Measurements from ENCODE around the gene PUM1. TPM values are rescaled to one million over a fixed set of nuclear protein-coding genes. Genes with fewer than 3 reads are reported as not detected.
"Not testable (repeated sequence)": the region's sequence is repeated elsewhere in the genome, so short reads cannot be mapped to it uniquely, and the experiment has no call there.

Gene PUM1
- total RNA-seq, 2 experiments from 2014 or later, result 112 to 113 TPM

DNA sequence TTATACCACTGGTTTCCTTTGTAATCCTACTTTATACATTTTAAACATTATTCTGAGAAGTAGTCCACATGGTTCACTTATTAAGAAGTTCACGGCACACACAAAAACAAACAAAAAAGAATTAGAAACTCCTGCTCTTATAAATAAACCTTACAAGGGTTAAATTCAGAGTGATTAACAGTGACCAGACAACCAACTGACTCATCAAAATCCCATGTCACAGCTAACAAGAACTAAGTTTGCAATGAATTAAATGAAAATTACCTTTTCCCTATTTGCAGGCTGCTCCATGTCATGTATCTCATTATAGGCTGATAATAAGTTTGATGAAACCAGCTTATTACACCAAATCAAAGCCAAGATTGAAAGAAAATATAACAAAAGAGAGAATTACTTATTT is 77.5 kb downstream of the PUM1 start:
- H3K27me3 Mint-ChIP-seq, result no peaks in the 10 kb centered on the region
- H3K4me3 Mint-ChIP-seq, result no peak overlapping the region
- CTCF ChIA-PET, result interaction anchor here (1.3 kb wide), 1 partner anchor 8 kb away, joined by 3 read pairs; no protein-coding TSS in a partner anchor
- peaks cover 47% of the 10 kb centered on the region for H3K36me3 Mint-ChIP-seq
- no peaks in the 10 kb centered on the region for H3K9me3 Mint-ChIP-seq (ENCODE audit: low read depth)
- H3K4me1 Mint-ChIP-seq, result peaks cover 38% of the 10 kb centered on the region
- no peak overlapping the region for H3K27ac Mint-ChIP-seq
- ATAC-seq (no peak), DNase-seq (no peak)

DNA sequence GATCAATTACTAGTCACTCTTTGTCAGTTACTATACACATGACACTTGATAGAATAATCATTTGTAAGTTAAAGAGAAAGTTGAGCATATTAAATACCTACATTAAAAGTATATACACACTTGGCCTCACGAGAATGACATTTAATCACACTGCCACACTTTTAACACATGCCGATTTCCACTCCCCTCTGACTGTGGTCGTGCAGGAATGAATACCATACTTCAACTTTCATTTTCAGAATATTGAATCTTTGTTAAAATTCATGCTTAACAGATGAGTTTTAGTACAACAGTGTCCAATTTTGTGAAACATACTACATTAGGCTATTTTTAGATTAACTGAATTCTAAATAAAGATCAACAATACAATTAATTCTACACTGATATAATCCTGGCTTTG is 78.8 kb downstream of the PUM1 start:
- H3K27me3 Mint-ChIP-seq, result no peaks in the 10 kb centered on the region
- CTCF ChIA-PET, result no interaction called here
- no peaks in the 10 kb centered on the region for H3K9me3 Mint-ChIP-seq (ENCODE audit: low read depth)
- peak; percentile 42 for ATAC-seq
- no peak overlapping the region for H3K4me3 Mint-ChIP-seq
- no peak for DNase-seq
- H3K4me1 Mint-ChIP-seq, result peaks cover 41% of the 10 kb centered on the region
- H3K36me3 Mint-ChIP-seq, result peaks cover 48% of the 10 kb centered on the region
- no peak overlapping the region for H3K27ac Mint-ChIP-seq

DNA sequence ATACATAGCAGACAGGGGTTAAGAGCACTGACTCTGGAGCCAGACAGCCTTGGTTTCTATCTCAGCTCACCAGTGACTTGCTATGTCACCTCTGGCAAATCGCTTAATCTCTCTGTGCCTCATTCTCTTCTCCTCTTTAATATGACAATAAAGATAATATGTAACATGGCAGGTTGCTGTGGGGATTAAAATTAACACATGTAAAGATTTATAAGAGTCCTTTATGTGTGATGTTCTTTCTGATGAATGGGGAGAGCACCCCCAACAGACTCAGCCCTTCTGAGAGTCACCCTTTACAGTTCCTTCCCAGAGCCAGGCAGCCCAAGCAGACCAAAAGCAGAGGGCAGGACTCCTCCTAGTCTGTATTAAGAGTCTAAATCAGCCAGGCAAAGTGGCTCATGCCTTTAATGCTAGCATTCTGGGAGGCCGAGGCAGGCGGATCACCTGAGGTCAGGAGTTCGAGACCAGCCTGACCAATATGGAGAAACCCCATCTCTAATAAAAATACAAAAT is 80.5 kb downstream of the PUM1 start:
- Mint-ChIP-seq H3K36me3 (peaks cover 43% of the 10 kb centered on the region), H3K27ac (peak overlapping the region; percentile 54), H3K9me3 (ENCODE audit: low read depth) (no peaks in the 10 kb centered on the region), H3K27me3 (no peaks in the 10 kb centered on the region), H3K4me1 (peaks cover 39% of the 10 kb centered on the region), H3K4me3 (no peak overlapping the region)
- CTCF ChIA-PET, result interaction anchor here (1.1 to 1.3 kb wide), 2 partner anchors 79 to 198 kb away, joined by 3 read pairs; no protein-coding TSS in a partner anchor
- no peak for ATAC-seq
- no peak for DNase-seq

DNA sequence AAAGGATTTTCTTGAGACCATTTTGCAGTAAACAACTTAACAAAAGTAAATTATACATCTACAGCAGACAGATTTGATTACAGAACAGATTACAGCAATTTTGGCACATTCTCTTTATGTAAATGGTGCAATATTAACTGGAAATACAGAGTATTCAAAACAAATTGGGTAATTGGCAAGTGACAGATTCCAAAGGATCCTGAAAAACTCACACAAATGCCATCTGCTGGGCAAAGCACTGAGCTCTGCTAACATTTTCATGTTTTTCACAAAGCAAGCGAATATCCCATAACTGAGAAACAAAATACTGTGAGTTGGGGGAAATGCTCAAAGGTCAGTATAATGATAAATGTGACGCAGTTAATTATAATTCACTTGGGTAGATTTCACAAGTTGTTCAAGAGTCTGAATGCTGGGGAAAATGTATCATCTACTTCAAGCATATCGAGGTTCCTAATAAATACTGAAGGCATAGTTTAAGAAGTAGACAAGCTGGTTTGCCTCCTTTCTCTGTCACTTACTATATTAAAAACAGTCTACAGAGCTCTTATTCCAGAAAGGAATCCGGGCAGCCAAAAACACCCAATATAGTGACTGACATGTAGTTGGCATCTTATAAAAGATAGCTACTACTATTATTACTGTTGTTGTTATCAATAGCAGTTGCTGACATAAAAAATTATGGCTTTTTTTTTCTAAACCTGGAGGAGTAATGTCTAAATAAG is 81.2 kb downstream of the PUM1 start:
- H3K36me3 Mint-ChIP-seq, result peaks cover 45% of the 10 kb centered on the region
- peaks cover 38% of the 10 kb centered on the region for H3K4me1 Mint-ChIP-seq
- ATAC-seq (no peak), DNase-seq (no peak)
- no peaks in the 10 kb centered on the region for H3K27me3 Mint-ChIP-seq
- H3K4me3 Mint-ChIP-seq, result no peak overlapping the region
- no peak overlapping the region for H3K27ac Mint-ChIP-seq
- no peaks in the 10 kb centered on the region for H3K9me3 Mint-ChIP-seq (ENCODE audit: low read depth)
- CTCF ChIA-PET, result interaction anchor here (0.6 to 1.3 kb wide), 4 partner anchors 13 to 279 kb away, joined by 3 to 4 read pairs (median 3); no protein-coding TSS in a partner anchor

DNA sequence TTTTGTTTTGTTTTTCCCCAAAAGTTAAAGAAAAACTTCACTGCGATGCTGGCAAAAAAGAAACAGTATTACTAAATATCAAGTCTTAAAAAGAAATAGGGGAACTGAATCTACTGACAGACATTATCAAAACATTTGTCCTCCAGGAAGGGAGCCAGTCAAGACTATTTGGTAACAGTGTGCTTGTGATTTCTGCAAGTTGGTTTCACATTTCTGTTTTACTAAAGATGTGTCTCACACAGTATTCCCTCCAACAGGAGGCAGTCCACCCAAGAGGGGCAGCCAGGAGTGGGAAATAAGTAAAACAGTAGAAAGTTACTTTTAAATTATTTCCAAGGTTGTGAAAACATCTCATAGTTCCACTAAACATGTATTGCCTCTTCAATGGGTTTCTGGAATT is 82.6 kb downstream of the PUM1 start:
- DNase-seq, result no peak
- Mint-ChIP-seq H3K27me3 (no peaks in the 10 kb centered on the region), H3K4me3 (no peak overlapping the region), H3K27ac (no peak overlapping the region), H3K9me3 (ENCODE audit: low read depth) (no peaks in the 10 kb centered on the region), H3K4me1 (peaks cover 32% of the 10 kb centered on the region), H3K36me3 (peaks cover 48% of the 10 kb centered on the region)
- ATAC-seq, result no peak
- CTCF ChIA-PET, result no interaction called here

DNA sequence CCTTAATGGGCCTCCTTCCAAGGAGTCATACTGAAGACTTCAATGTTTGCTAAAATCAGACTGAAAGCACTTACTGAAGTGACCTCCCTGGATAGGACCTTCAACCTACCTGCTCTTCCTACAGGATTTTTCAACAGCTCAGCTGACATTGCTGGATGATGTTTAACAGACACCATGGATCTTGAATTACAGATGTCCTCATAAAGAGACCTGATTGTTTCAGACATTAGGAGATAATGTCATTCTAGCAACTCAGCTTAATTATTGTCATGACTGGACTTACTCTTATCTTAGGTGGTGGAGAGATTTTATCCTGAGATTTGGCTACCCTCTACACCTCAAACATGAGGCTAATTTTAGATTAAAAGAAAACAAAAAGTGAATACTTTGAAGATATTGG is 83.1 kb downstream of the PUM1 start:
- H3K27me3 Mint-ChIP-seq, result no peaks in the 10 kb centered on the region
- H3K27ac Mint-ChIP-seq, result no peak overlapping the region
- DNase-seq (no peak), ATAC-seq (no peak)
- H3K4me1 Mint-ChIP-seq, result peaks cover 34% of the 10 kb centered on the region
- H3K9me3 Mint-ChIP-seq (ENCODE audit: low read depth), result no peaks in the 10 kb centered on the region
- no peak overlapping the region for H3K4me3 Mint-ChIP-seq
- CTCF ChIA-PET, result no interaction called here
- H3K36me3 Mint-ChIP-seq, result peaks cover 51% of the 10 kb centered on the region

DNA sequence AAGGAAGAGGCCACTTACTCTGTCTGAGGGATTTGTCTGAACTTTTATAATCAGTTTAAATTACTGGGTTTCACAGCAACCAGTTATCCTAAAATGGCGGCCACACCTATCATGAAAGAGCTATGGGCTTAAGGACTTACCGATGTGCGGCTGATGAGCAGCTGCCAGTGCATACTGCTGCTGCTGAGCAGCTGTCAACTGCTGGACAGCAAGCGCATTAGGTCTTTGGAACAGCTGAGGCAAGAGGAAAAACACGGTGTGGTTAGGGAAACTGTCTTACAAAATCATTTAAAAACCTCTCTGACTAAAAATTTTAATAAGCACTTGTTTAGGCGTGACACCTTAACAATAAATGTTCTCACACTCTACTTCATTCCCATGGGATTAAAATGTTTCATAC is 84.3 kb downstream of the PUM1 start:
- Mint-ChIP-seq H3K4me1 (peaks cover 39% of the 10 kb centered on the region), H3K27me3 (no peaks in the 10 kb centered on the region), H3K36me3 (peaks cover 58% of the 10 kb centered on the region), H3K27ac (no peak overlapping the region), H3K4me3 (no peak overlapping the region), H3K9me3 (ENCODE audit: low read depth) (no peaks in the 10 kb centered on the region)
- CTCF ChIA-PET, result interaction anchor here (1.5 kb wide), 1 partner anchor 26 kb away, joined by 3 read pairs; no protein-coding TSS in a partner anchor
- ATAC-seq (no peak), DNase-seq (no peak)

DNA sequence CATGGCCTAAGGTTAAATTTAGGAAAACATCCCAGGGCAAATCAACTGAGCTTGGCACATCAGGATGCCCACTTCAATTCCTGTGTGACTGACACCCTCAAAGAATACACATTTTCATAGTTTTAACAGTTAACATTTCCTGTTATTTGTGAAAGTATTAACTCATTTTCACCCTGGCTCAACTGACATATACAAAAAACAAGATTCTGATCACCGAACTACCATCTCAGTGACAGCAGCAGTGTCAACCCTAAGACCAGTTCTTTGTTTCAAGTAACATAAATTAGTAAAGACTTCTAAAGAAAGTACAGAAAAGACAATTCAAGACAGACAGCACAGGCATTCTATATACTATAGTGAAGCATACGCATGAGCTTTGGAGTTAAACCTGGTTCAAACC is 88.0 kb downstream of the PUM1 start:
- peaks cover 61% of the 10 kb centered on the region for H3K36me3 Mint-ChIP-seq
- peaks cover 32% of the 10 kb centered on the region for H3K4me1 Mint-ChIP-seq
- H3K9me3 Mint-ChIP-seq (ENCODE audit: low read depth), result no peaks in the 10 kb centered on the region
- DNase-seq (no peak), ATAC-seq (peak; percentile 23)
- H3K27ac Mint-ChIP-seq, result peak overlapping the region; percentile 69
- CTCF ChIA-PET, result no interaction called here
- no peak overlapping the region for H3K4me3 Mint-ChIP-seq
- no peaks in the 10 kb centered on the region for H3K27me3 Mint-ChIP-seq

DNA sequence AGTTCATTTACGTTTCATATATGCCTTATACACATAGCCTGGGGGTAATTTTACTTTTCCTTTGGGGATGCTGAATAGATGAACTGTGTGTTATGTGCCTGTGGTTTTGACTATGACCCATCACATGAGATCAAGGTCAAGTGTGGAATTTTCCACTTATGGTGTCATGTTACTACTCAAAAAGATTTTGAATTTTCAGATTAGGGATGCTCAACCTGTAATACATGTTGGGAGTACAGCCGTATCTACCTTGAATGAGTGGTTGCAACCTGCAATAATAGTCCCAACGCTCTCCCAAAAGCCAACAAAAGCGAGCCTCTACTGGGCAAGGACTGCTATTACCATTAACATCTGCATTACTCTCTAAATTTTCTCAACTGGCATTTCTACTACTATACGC is 88.4 kb downstream of the PUM1 start:
- Mint-ChIP-seq H3K4me1 (peaks cover 28% of the 10 kb centered on the region), H3K36me3 (peaks cover 57% of the 10 kb centered on the region), H3K4me3 (no peak overlapping the region), H3K9me3 (ENCODE audit: low read depth) (no peaks in the 10 kb centered on the region), H3K27ac (peak overlapping the region; percentile 69), H3K27me3 (no peaks in the 10 kb centered on the region)
- CTCF ChIA-PET, result no interaction called here
- no peak for ATAC-seq
- DNase-seq, result no peak

DNA sequence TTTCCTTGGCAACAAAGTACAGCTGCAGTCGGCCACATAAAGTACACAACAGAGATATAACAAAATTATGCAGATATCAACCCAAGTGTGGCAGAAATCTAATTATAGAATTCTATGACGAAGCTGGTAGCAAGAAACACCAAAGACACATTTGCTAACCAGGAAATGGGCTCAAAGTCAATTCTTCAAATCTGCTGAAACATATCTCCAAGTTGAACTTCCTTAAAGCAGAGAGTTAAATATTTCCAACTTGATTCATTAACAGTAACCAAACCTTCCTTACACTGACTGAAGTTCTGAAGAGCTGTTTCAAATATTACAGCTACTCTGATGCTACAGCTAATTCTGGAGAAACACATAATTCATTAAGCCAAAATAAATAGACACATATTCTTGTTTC is 89.4 kb downstream of the PUM1 start:
- no peak for ATAC-seq
- no peak overlapping the region for H3K4me3 Mint-ChIP-seq
- H3K4me1 Mint-ChIP-seq, result peaks cover 33% of the 10 kb centered on the region
- CTCF ChIA-PET, result interaction anchor here (0.6 kb wide), 1 partner anchor 1735 kb away, joined by 5 read pairs; no protein-coding TSS in a partner anchor
- no peaks in the 10 kb centered on the region for H3K9me3 Mint-ChIP-seq (ENCODE audit: low read depth)
- no peak for DNase-seq
- H3K27ac Mint-ChIP-seq, result peak overlapping the region; percentile 39
- peaks cover 58% of the 10 kb centered on the region for H3K36me3 Mint-ChIP-seq
- no peaks in the 10 kb centered on the region for H3K27me3 Mint-ChIP-seq

DNA sequence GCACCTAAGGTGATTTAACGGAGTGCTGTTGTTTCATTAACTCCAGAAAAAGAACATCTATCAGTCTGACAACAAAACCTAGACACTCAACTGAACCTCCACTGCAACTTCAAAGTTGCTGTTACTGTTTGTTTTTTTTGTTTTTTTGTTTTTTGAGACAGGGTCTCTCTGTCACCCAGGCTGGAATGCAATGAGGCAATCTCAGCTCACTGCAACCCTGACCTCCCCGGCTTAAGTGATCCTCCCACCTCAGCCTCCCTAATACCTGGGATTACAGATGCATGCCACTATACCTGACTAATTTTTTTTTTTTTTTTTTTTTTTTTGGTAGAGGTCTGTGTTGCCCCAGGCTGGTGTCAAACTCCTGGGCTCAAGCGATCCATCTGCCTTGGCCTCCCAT is 90.3 kb downstream of the PUM1 start:
- Mint-ChIP-seq H3K27ac (no peak overlapping the region), H3K9me3 (ENCODE audit: low read depth) (no peaks in the 10 kb centered on the region), H3K4me3 (no peak overlapping the region), H3K27me3 (no peaks in the 10 kb centered on the region), H3K4me1 (peaks cover 43% of the 10 kb centered on the region), H3K36me3 (peaks cover 52% of the 10 kb centered on the region)
- ATAC-seq (no peak), DNase-seq (no peak)
- CTCF ChIA-PET, result no interaction called here

DNA sequence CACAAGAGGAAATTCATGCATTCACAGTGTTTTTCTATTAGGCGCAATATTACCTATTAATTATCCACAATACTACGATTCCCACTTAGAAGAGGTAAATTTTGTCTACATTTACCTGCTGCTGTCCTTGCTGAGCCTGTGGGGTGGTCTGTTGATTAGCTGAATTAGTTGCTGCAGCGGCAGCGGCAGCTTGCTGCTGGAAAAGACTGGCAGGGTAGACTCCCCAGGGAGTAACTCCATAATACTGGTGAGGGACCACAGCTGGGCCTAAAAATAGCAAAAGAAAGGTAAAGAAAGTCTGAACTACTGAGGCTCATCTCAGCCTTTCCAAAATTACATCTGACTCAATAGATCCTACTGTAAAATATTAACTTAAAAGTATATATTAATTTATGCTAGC is 91.0 kb downstream of the PUM1 start:
- no peaks in the 10 kb centered on the region for H3K27me3 Mint-ChIP-seq
- CTCF ChIA-PET, result no interaction called here
- DNase-seq, result no peak
- H3K4me3 Mint-ChIP-seq, result no peak overlapping the region
- no peak overlapping the region for H3K27ac Mint-ChIP-seq
- ATAC-seq, result no peak
- peaks cover 50% of the 10 kb centered on the region for H3K36me3 Mint-ChIP-seq
- no peaks in the 10 kb centered on the region for H3K9me3 Mint-ChIP-seq (ENCODE audit: low read depth)
- peaks cover 48% of the 10 kb centered on the region for H3K4me1 Mint-ChIP-seq

DNA sequence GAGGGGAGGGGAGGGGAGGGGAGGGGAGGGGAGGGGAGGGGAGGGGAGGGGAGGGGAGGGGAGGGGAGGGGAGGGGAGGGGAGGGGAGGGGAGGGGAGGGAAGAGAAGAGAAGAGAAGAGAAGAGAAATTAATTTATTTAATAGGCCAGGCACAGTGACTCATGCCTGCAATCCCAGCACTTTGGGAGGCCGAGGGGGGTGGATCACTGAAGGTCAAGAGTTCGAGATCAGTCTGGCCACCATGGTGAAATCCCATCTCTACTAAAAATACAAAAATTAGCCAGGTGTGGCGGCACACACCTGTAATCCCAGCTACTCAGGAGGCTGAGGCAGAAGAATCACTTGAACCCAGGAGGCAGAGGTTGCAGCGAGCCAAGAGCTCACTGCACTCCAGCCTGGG is 93.2 kb downstream of the PUM1 start:
- not testable (repeated sequence) for H3K27me3 Mint-ChIP-seq; ATAC-seq; H3K27ac Mint-ChIP-seq; H3K9me3 Mint-ChIP-seq (ENCODE audit: low read depth); DNase-seq; H3K4me3 Mint-ChIP-seq
- Mint-ChIP-seq H3K4me1 (peaks cover 35% of the 10 kb centered on the region), H3K36me3 (peaks cover 46% of the 10 kb centered on the region)
- CTCF ChIA-PET, result interaction anchor here (0.6 kb wide), 1 partner anchor 105 kb away, joined by 3 read pairs; no protein-coding TSS in a partner anchor

DNA sequence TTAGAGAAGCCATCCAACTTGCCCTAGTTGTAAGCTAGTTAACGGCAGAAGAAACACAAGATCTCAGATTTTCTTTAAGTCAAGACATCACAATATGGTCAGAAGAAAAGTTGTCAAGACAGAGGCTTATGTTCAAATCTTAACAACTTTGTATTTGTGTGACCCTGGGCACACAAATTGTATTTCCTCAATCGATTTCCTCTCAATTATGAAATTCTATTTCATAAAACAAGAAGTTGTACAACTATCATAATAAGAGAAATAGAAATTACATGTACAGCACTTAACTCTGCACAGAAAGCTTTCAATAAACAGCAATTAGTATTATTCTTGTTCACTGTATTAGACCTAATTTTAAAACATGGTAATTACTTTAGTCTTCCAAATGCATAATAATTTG is 94.0 kb downstream of the PUM1 start:
- no peak overlapping the region for H3K4me3 Mint-ChIP-seq
- CTCF ChIA-PET, result no interaction called here
- H3K27me3 Mint-ChIP-seq, result no peaks in the 10 kb centered on the region
- ATAC-seq (no peak), DNase-seq (no peak)
- H3K9me3 Mint-ChIP-seq (ENCODE audit: low read depth), result no peaks in the 10 kb centered on the region
- no peak overlapping the region for H3K27ac Mint-ChIP-seq
- H3K4me1 Mint-ChIP-seq, result peaks cover 29% of the 10 kb centered on the region
- peaks cover 46% of the 10 kb centered on the region for H3K36me3 Mint-ChIP-seq
